ENCODE measurements around the gene ZNF432. TPM values are rescaled to one million over a fixed set of nuclear protein-coding genes. Genes with fewer than 3 reads are reported as not detected.

The ZNF432 gene
- 1 to 10 TPM; 4.0 to 6.5 TPM for total RNA-seq

DNA sequence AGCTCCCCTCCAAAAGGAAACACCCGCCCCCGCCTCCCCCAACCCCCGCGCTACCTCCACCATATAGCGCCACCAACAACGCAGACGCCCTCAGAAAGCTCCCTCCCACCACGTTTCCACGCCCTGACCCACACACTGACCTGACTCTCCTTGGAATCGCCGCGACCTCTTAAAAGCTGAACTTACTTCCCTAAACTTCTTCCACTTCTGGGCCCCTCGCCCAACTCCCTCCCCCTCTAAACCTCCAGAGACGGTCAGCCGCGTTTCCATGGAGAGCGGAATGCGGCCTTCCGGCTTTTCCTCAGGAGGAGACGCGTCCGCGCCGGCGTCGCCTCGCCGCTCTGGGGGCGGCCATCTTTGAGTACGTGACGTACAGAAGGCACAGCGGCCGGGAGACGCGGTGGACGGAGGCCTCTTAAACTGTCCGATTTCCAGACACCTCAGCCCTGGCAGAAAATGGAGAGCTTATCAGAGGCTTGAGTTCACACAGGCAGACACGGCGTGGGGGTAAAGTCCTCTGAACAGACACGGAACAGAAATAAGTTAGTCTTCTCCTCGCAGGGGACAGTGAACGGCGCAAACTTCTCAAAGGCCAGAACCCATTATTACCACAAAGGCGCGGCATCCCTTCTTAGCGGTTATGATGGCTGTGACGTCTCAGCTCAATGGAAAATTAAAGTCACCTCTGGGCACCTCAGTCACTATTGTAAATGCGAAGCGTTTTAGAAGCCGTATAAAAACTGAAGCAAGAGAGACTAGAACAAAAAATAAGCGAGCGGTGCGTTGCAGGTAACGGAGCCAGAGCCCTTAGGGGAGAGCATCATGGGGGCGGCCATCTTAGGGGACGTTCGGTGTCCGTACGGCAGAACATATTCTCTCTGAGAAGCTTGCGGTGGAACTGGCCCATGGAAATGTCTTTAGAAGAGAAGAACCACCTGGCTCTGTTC is at the start of gene ZNF432:
Gene ZNF432, minus strand, starts transcription at position 284 of the 947 bp plus-strand sequence. CDS start 1,970 bp downstream, outside the sequence.

DNA sequence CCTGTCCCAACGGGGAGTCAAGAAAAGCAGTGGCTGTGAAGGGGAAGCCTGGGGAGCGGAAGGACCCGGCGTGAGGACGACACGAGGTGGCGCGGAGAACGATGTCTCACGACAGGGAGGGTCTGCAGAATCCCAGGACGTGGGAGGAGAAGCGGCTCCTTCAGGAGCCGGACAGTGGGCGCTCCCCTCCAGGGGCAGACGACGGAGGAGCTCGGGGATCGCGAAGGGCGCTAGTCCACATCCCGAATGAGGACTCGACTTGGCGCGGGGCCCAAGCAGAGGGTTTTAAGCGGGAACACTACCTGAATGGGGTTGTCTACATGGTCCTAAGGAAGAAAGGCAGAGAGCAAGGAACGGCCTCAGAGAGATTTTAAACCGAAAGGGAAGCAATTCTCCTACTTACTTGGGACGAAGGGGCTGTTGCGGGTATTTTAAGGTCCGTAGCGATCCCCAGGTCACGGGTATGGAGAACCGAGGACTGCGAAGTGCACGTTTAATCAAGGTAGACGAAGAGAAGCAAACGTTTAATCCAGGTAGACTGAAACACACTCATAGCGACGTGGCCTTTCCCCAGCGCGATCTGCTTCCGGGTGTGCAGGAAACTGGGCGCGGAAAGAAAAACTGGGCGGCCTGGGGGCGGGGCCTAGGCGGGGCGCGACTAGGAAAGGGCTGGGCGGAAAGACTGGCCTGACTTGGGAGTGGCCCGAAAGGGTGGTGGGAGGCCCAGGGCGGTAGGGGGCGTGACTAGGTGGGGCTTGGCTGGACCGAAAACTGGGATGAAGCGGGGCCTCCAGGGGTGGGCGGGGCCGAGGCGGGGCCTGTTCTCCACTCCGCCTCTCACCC is 46.8 kb upstream of the ZNF432 start, which contains the start of gene ZNF841:
Gene ZNF841, minus strand, starts transcription at position 594 of the 843 bp plus-strand sequence. CDS start 10,964 bp downstream, outside the sequence.

DNA sequence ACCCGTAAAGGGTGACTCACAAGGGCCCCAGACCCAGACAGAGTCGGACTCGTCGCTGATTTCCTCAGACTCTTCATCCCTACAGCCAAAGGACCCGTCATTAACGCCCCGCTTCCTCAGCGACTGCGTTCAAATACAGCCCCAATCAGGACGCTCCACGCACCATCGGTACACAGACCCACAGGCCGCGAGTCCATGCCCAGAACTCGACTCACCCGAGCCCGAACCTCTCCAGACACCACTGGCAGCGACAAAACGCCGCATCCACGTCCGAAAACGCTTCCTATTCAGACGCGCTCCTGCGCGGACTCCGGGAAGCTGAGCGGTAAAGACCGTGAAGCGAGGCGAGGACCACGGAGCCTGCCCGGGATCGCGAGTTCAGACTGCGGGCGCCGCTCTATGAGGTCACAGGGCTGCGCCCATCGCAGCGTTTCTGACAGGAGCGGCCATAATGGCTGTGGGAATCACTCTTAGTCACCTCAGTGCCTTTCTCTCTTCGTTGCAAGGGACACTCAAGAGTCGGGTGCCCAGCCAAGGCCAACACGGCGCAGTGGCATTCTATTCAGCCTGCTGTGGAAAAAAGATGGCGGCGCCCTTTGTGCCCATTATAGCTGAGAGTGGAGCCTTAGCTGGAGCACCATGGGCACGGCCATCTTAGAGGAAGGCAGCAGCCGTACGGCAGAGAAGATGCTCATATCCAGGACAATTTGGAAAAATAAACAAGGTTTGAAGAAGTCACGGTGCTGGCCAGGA is 20.4 kb downstream of the ZNF432 start, which contains the start of gene ZNF614:
Gene ZNF614, minus strand, starts transcription at position 353 of the 753 bp plus-strand sequence. CDS start 2,634 bp downstream, outside the sequence.

DNA sequence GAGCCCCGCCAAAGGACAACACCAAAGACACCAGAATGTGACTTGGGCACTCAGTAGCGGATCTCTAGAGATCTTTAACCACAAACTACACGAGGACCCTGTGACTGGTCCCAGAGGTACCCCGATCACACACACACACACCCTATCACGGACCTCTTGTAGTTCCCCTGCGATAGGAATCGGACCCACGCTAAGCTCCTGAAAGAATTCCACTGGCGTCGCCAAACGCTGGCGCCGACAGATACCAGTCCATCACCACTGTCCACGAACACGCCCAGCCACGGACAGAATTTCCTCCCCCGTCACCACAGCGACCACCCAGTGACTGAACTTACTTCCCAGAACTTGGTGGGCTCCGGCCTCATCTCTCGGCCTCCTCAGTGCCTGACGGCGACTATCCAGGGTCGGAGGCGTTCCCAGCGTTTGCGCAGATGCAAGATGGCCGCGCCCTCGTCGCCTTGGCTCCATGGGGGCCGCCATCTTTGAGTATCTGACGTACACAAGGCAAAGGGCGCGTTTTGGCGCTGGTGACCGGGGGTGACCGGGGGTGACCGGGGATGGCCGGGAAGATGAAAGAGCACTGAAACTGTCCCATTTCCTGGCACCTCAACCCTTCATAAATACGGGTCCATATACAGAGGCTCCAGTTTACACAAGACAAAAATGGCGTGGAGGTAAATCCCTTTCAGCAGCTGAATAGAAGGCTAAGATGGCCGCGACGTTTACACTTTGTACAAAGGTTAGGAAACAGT is 40.7 kb downstream of the ZNF432 start, which contains the start of gene ZNF615:
Gene ZNF615, minus strand, starts transcription at position 406 of the 752 bp plus-strand sequence. CDS start 4,500 bp downstream, outside the sequence.

DNA sequence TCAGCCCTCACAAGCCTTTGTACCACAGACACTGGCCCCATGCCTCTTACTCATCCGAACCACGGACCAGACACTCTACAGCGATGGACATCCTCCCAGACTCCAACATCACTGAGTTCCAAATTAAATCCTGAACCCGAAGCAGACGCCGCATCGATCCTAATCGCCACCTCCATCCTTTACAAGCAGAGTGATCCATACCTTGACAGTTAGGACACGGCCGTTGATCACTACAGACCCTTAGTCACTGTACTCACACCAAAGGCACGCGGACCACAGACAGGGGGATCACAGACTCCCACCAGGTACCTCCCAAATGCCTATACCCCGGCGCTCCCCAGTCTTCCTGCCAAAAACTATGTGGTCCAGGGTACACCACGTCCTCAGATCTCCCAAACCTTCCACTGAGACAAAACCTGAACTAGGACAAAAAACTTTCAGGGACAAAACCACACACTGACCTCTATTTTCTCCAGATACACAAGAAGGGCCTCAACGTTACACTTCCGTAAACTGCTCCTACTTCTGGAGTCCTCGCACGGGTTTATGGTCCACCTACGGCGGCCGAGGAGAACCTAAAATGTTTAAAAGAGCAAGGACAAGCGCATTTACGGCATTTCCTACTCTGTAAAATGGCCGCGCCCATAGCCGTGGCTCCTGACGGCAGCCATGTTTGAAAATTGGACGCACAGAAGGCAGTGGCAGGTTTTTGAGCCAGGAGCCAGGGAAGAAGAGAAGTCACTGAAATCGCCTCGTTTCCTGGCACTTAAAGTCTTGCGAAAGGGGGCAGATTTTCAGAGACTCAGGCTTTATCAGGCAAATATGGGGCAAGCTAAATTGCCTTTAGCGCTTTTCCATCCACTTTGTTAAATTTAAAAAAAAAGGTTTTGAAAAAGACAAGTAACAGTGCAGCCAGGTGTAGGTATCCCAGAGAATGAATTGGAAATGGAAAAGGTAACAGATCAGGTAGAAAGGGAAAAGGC is 62.0 kb downstream of the ZNF432 start, which contains the start of gene ZNF350:
Gene ZNF350, minus strand, starts transcription at position 532 of the 983 bp plus-strand sequence. CDS start 12,480 bp downstream, outside the sequence.

Other genes with a start within 250 kb of the ZNF432 start
- gene ZNF577, start 160.9 kb downstream of the ZNF432 start, total RNA-seq = 1 to 10 TPM; 3.0 to 4.1 TPM
- 10 to 100 TPM in 1 of 2 donors, 1 to 10 TPM in 1; 8.3 to 11.4 TPM for gene ZNF649, start 143.8 kb downstream of the ZNF432 start, total RNA-seq
- 1 to 10 TPM; 4.5 to 7.3 TPM for gene ZNF613, start 121.4 kb downstream of the ZNF432 start, total RNA-seq
- gene ZNF350, start 62.0 kb downstream of the ZNF432 start, total RNA-seq = 1 to 10 TPM; 6.0 to 8.3 TPM
- 1 to 10 TPM; 5.2 to 7.3 TPM for gene ZNF615, start 40.6 kb downstream of the ZNF432 start, total RNA-seq
- 1 to 10 TPM; 7.2 to 8.7 TPM for gene ZNF614, start 20.5 kb downstream of the ZNF432 start, total RNA-seq
- 10 to 100 TPM; 12.3 to 12.7 TPM for gene ZNF841, start 46.9 kb upstream of the ZNF432 start, total RNA-seq
- 1 to 10 TPM; 7.9 to 9.0 TPM for gene ZNF616, start 91.1 kb upstream of the ZNF432 start, total RNA-seq
- 1 to 10 TPM; 3.3 to 3.8 TPM for gene ZNF836, start 122.8 kb upstream of the ZNF432 start, total RNA-seq
- gene PPP2R1A, start 141.2 kb upstream of the ZNF432 start, total RNA-seq = 100 to 1,000 TPM; 128 to 137 TPM
- 1 to 10 TPM; 7.2 to 8.0 TPM for gene ZNF766, start 220.7 kb upstream of the ZNF432 start, total RNA-seq
- gene ZNF480, start 248.3 kb upstream of the ZNF432 start, total RNA-seq = 1 to 10 TPM; 6.3 to 9.6 TPM

Measured in melanocyte of skin (primary cell).